Psoas muscle (tissue), 8 donors: ENCODE results near the gene FAF1. TPM values are rescaled to one million over a fixed set of nuclear protein-coding genes. Genes with fewer than 3 reads are reported as not detected.

Experiments used
- ATAC-seq, 4 donors: fragments of 200-7000 bp; cut with Tn5 transposase; one replicate each; pipeline ENCODE4 v1.9.1; 2020; ENCODE audit warnings: moderate library complexity in 3 of 4, mild to moderate bottlenecking in 2 of 4
- DNase-seq, 2 donors: peaks; one replicate each; pipeline ENCODE4 v3.0.0-alpha.2; 2020
- H3K27ac ChIP-seq: fragments of 200-600 bp; one replicate; pipeline ENCODE4 v1.8.0; 2022
- H3K27me3 ChIP-seq, 3 donors: fragments of 200-600 bp in 1 of 3; one replicate each; pipeline versions ENCODE4 v1.6.1 to v1.8.0; 2013 to 2022; ENCODE audit warnings: low read length in 2 of 3, mild to moderate bottlenecking in 2 of 3, moderate library complexity in 1 of 3; ENCODE audit not compliant: insufficient read depth in 3 of 3
- H3K36me3 ChIP-seq, 2 donors: fragments of 200-600 bp in 1 of 2; one replicate each; pipeline versions ENCODE4 v1.6.1 to v1.8.0; 2013 to 2022; ENCODE audit warnings: low read depth in 1 of 2, mild to moderate bottlenecking in 1 of 2, moderate library complexity in 1 of 2; ENCODE audit not compliant: insufficient read depth in 1 of 2
- H3K4me1 ChIP-seq: fragments of 200-600 bp; one replicate; pipeline ENCODE4 v1.8.0; 2022
- H3K4me3 ChIP-seq: fragments of 200-600 bp; one replicate; pipeline ENCODE4 v1.8.0; 2022; ENCODE audit warnings: mild to moderate bottlenecking
- H3K9me3 ChIP-seq: fragments of 200-600 bp; one replicate; pipeline ENCODE4 v1.8.0; 2022
- CTCF ChIP-seq: fragments of 200-600 bp; IDR thresholded peaks from one replicate; pipeline ENCODE4 v1.8.0; 2022; ENCODE audit warnings: antibody characterized with exemption
- WGBS, 3 donors: extraction: QIAGEN DNeasy Blood & Tissue Kit; methylation state at CpG; one replicate each; pipeline versions ENCODE4 v1.1.6 to v1.1.7; 2013; 5-methylcytosine and 5-hydroxymethylcytosine counted together
- intact Hi-C, 2 donors: fragments of 100-400 bp; cut with DNase I; formaldehyde crosslinking; loops; one replicate each; pipeline versions ENCODE4 v1.11.0 to v1.14.2; 2022
- polyA plus RNA-seq, 3 donors: library from polyadenylated mRNA; stranded (reverse); fragments of 200-250 nt; gene quantifications; one replicate each; pipeline ENCODE4 v1.2.3, GENCODE V29; 2013
- total RNA-seq, 4 donors: library from RNA; stranded (reverse); fragmentation: NEBNext Ultra II Directional in 2 of 4; extraction: Animal tissue kit (Norgen Biotek cat#: 25700) in 2 of 4; gene quantifications; one replicate each; pipeline versions ENCODE4 v1.2.1 to v1.2.4, GENCODE V29; 2021 to 2023
- donor health status: healthy with polysubstance abuse.
- donor health status: DM: no; HTN: no; CAD: no; lungs with moderate emphysema.
- donor health status: Bipolar disorder and iron deficiency.
- donor health status: healthy.
- donor health status: DM: yes; HTN: yes; CAD: no.
- donor health status: DM: no; HTN: no; CAD: no.
- donor health status: DM: no; HTN: no; CAD: no.
- donor health status: DM: yes; HTN: yes; CAD: no.

FAF1 gene
- total and polyA plus RNA-seq, 7 donors: 67.8 to 128 (median 108) TPM

- H3K4me3 ChIP-seq: no peak overlapping the region
- intact Hi-C loops: no loop called here
- WGBS, 3 donors: 85 to 91% (median 88%) methylated on average over 1 of the region's 1 CpG
Measured at GRCh38 chr1:50526431-50526830, 433.6 kb downstream of the FAF1 start.

GRCh38 chr1:50523548-50523947 lies 436.5 kb downstream of the FAF1 start:
- peaks cover 0 to 14% of the 10 kb centered on the region in 2 donors for H3K36me3 ChIP-seq
- WGBS, 3 donors: 98 to 99% (median 98%) methylated on average over 3 of the region's 3 CpGs

More at GRCh38 chr1:50526431-50526830, 433.6 kb downstream of the FAF1 start:
- DNase-seq (no peak), ATAC-seq (no peak)
- H3K36me3 ChIP-seq: peaks cover 3 to 6% of the 10 kb centered on the region in 2 donors
- no peak overlapping the region for H3K27ac ChIP-seq
- no peaks in the 10 kb centered on the region for H3K9me3 ChIP-seq
- no peaks in the 10 kb centered on the region for H3K4me1 ChIP-seq
- no peaks in the 10 kb centered on the region for H3K27me3 ChIP-seq
- no peak for TF ChIP-seq CTCF

GRCh38 chr1:50522691-50523342 lies 437.2 kb downstream of the FAF1 start:
- ATAC-seq (no peak), DNase-seq (no peak)
- intact Hi-C loops: no loop called here
- Histone ChIP-seq H3K27me3 (no peaks in the 10 kb centered on the region), H3K4me1 (no peaks in the 10 kb centered on the region), H3K9me3 (no peaks in the 10 kb centered on the region), H3K4me3 (no peak overlapping the region), H3K36me3 (peaks cover 0 to 14% of the 10 kb centered on the region in 2 donors), H3K27ac (no peak overlapping the region)
- WGBS, 3 donors: 100% methylated on average over 1 of the region's 1 CpG
- TF ChIP-seq CTCF: no peak

More at GRCh38 chr1:50523548-50523947, 436.5 kb downstream of the FAF1 start:
- Histone ChIP-seq H3K9me3 (no peaks in the 10 kb centered on the region), H3K27me3 (no peaks in the 10 kb centered on the region), H3K4me3 (no peak overlapping the region), H3K4me1 (no peaks in the 10 kb centered on the region), H3K27ac (no peak overlapping the region)
- no peak for ATAC-seq
- TF ChIP-seq CTCF: no peak
- no peak for DNase-seq
- intact Hi-C loops: no loop called here

- Histone ChIP-seq H3K4me3 (no peak overlapping the region), H3K9me3 (no peaks in the 10 kb centered on the region), H3K36me3 (peaks cover 0 to 14% of the 10 kb centered on the region in 2 donors), H3K27me3 (no peaks in the 10 kb centered on the region), H3K27ac (no peak overlapping the region), H3K4me1 (no peaks in the 10 kb centered on the region)
- DNase-seq (no peak), ATAC-seq (no peak)
- intact Hi-C loops: no loop called here
- no peak for TF ChIP-seq CTCF
- 90 to 95% (median 93%) methylated on average over 4 of the region's 4 CpGs for WGBS, 3 donors
Measured at GRCh38 chr1:50521703-50522102, 438.4 kb downstream of the FAF1 start.

- no peaks in the 10 kb centered on the region for H3K27me3 ChIP-seq
- no peak overlapping the region for H3K4me3 ChIP-seq
- intact Hi-C loops: no loop called here
- no peak overlapping the region for H3K27ac ChIP-seq
- H3K4me1 ChIP-seq: no peaks in the 10 kb centered on the region
- no peak for TF ChIP-seq CTCF
- DNase-seq (no peak), ATAC-seq (no peak)
- peaks cover 0 to 11% of the 10 kb centered on the region in 2 donors for H3K36me3 ChIP-seq
- no peaks in the 10 kb centered on the region for H3K9me3 ChIP-seq
Measured at GRCh38 chr1:50517488-50517887, 442.6 kb downstream of the FAF1 start.
